ENCODE measurements around the gene AGAP3.

Gene AGAP3

DNA sequence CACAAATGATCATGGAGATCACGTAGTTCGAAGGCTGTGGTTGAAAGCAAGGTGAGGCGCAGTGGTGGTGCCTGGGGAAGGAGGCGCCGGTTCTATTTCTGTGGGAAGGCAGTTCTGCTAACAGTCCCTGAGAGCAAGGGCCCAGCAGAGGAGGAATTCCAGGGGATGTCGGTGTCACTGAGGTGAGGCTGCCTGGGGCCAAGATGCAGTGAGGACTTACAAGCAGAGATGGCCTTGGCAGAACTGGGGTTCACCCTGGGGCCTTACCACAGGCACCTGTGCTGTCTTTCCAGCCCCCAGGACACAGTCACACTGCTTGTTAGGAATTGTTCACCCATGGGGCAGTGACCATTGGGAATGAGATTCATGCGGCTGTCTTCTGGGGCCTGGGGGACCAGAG is 54.6 kb downstream of the AGAP3 start:
- FAIRE-seq = no peak
- TF ChIP-seq, protein P1, sequence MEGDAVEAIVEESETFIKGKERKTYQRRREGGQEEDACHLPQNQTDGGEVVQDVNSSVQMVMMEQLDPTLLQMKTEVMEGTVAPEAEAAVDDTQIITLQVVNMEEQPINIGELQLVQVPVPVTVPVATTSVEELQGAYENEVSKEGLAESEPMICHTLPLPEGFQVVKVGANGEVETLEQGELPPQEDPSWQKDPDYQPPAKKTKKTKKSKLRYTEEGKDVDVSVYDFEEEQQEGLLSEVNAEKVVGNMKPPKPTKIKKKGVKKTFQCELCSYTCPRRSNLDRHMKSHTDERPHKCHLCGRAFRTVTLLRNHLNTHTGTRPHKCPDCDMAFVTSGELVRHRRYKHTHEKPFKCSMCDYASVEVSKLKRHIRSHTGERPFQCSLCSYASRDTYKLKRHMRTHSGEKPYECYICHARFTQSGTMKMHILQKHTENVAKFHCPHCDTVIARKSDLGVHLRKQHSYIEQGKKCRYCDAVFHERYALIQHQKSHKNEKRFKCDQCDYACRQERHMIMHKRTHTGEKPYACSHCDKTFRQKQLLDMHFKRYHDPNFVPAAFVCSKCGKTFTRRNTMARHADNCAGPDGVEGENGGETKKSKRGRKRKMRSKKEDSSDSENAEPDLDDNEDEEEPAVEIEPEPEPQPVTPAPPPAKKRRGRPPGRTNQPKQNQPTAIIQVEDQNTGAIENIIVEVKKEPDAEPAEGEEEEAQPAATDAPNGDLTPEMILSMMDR (IDR thresholded peaks at IDR 0.05; ENCODE audit: insufficient read depth, missing control alignments) = no peak
- DNase-seq (ENCODE audit: insufficient read length, low spot score) = no peak

DNA sequence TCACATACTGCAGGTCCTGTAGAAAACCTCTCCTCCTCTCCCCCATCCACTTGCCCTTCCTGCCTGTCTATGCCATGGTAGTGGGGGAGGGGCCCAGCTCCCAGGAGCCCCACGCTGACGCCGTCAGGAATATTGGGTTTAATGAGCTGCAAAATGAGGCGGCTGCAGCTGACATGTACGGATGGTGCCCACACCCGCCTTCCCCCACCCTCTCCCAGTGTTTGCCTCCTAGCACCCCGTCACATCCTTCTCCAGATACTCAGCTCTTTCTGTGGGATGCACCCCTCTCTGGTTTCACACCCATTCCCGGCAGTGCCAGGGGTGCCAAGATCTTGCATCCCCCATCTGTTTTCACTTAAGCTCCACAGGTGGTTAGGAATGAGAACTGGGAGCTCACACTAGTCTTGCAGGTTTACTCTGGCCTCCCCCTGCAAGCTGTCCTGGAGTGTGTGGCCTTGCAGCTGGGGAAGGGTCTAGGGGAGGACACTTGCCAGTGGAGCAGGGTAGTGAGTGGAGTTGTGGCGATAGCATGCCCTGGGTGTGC is 55.1 kb downstream of the AGAP3 start:
- no peak for DNase-seq (ENCODE audit: insufficient read length, low spot score)
- no peak for FAIRE-seq
- TF ChIP-seq, protein P1 (IDR thresholded peaks at IDR 0.05; ENCODE audit: insufficient read depth, missing control alignments) = no peak

GRCh38 chr7:151141855-151142685 is 55.8 kb downstream of the AGAP3 start:
- no peak for DNase-seq (ENCODE audit: insufficient read length, low spot score)
- FAIRE-seq = no peak
- TF ChIP-seq, protein P1 (IDR thresholded peaks at IDR 0.05; ENCODE audit: insufficient read depth, missing control alignments) = no peak

DNA sequence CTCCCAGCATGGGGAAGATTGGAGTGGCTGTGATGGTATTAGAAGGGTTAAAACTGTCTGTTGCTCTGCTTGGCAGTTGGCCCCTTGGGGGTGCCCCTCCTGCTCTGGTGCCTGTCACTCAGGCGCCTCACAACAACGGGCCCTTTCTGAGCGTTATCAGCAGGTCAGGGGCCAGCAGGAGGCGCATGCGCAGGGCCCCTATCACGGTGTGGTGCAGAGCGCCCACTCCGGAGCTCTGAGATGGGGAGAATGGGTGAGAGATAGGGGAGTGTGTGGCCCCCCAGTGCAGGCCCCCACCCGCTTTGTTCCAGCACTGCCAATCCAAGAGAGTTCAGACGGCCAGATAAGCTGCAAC is 56.4 kb downstream of the AGAP3 start:
- DNase-seq (ENCODE audit: insufficient read length, low spot score) (no peak), FAIRE-seq (no peak)
- TF ChIP-seq, protein P1 (IDR thresholded peaks at IDR 0.05; ENCODE audit: insufficient read depth, missing control alignments) = no peak

DNA sequence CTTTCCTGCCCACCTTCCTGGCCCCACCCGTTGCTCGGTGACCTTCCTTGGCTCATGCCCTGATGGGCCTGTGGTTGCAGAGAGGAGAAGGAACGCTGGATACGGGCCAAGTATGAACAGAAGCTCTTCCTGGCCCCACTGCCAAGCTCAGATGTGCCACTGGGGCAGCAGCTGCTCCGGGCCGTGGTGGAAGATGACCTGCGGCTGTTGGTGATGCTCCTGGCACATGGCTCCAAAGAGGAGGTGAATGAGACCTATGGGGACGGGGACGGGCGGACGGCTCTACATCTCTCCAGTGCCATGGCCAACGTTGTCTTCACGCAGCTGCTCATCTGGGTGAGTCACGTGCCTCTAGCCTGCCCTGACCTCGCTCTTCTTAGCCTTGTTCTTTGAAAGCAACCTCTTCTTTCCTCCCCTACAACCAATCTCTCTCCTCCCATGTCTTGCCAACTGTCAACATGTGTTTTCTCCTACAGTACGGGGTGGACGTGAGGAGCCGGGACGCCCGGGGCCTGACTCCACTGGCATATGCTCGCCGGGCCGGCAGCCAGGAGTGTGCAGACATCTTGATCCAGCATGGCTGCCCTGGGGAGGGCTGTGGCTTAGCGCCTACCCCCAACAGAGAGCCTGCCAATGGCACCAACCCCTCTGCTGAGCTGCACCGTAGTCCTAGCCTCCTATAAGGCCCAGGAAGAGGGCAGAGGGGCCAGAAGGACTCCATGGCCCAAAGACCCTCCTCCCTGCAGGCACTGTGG is 57.2 kb downstream of the AGAP3 start:
- TF ChIP-seq, protein P1 (IDR thresholded peaks at IDR 0.05; ENCODE audit: insufficient read depth, missing control alignments) = no peak
- no peak for FAIRE-seq
- no peak for DNase-seq (ENCODE audit: insufficient read length, low spot score)

DNA sequence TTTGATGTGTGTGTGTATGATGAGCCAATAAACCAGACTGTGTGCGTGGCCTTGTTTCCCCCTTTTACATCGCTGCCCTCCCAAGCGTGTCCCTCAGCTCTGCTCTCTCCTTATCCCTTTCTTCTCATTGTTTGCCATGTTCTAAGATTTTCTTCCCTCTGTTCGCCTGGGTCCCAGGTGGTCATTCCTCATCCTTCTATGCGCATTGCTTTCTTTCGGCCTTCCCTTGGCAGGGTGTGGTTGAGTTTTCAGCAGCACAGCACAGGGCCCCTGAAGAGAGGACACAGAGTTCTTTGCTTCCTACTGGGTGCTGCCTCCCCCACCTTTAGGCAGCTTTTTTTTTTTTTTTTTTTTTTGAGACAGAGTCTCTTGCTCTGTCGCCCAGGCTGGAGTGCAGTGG is 58.1 kb downstream of the AGAP3 start:
- FAIRE-seq = no peak
- TF ChIP-seq, protein P1 (IDR thresholded peaks at IDR 0.05; ENCODE audit: insufficient read depth, missing control alignments) = no peak
- no peak for DNase-seq (ENCODE audit: insufficient read length, low spot score)

All from D721Med (cell line).